Fibroblast of mammary gland (primary cell): ENCODE results near the gene DMC1.

ENCODE experiments used
- DNase-seq: peaks from one replicate; pipeline ENCODE4 v3.0.0-alpha.2; 2010; ENCODE audit warnings: low read depth
- H3K4me3 ChIP-seq: 2 replicates; pipeline ENCODE4 v1.5.1; 2011; ENCODE audit warnings: low read depth, mild to moderate bottlenecking, low read length, moderate library complexity; ENCODE audit not compliant: control insufficient read depth
- CTCF ChIP-seq: conservative IDR thresholded peaks from 2 replicates; pipeline ENCODE4 v1.5.1; 2011; ENCODE audit warnings: low read depth, low read length, inconsistent platforms; ENCODE audit not compliant: control insufficient read depth, insufficient read depth

Gene DMC1

DNA sequence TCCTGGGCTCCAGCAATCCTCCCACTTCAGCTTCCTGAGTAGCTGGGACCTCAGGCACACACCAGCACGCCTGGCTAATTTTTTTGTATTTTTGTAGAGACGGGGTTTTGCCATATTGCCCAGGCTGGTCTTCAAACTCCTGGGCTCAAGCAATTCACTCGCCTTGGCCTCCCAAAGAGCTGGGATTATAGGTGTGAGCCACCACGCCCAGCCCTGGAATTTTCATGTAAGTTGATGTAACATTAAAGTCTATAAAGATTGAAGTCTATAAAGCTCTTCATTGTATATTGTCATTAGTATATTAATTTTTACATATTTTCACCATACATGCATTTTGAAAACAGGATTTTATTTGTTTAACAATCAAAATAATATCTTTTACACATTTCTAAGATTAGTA lies 51.4 kb downstream of the DMC1 start:
- DNase-seq, result no peak
- H3K4me3 ChIP-seq, result no peak overlapping the region
- TF ChIP-seq CTCF, result no peak

DNA sequence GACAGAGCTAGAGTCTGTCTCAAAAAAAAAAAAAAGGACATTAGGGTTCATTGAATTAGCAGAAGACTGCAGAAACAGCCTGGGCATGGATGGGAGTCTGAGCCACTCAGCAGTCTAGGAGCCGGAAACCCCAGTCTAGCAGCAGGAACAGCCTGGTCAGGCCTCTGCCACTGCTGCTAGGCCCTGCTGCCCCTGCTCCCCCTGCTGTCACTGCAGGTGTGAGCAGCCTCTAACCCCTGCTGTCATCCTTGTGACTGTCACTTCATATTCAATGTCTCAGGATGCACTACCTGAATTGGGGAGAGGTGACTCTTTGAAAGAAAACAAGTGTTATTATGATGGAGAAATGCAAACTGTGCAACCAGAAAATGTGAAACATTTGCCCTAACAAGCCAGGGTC lies 56.9 kb downstream of the DMC1 start:
- no peak overlapping the region for H3K4me3 ChIP-seq
- no peak for TF ChIP-seq CTCF
- DNase-seq, result no peak

DNA sequence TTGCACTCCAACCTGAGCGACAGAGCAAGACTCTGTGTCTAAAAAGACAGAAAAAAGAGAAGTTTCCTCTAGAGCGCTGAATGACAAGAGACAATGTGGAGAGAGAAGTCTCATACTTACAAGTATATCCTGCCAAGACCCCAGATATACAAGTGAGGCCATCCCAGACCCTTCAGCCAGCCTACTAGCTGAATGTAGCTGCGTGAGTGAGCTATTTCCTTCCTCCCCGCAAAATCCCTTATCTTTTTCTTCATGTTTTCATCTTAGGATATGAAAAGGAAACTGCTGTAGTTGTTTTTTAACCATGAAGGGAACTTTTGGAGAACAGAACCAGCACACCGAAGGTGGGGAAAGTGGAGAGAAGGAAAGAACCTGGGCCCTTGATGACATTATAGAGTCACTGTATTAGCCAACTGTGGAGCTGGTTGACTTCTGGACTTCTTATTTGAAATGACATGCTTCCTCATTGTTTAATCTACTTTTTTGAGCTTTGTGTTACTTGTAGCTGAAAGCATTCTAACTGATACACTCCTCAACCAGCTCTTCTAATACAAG lies 59.5 kb downstream of the DMC1 start:
- TF ChIP-seq CTCF, result no peak
- DNase-seq, result no peak
- H3K4me3 ChIP-seq, result no peak overlapping the region

DNA sequence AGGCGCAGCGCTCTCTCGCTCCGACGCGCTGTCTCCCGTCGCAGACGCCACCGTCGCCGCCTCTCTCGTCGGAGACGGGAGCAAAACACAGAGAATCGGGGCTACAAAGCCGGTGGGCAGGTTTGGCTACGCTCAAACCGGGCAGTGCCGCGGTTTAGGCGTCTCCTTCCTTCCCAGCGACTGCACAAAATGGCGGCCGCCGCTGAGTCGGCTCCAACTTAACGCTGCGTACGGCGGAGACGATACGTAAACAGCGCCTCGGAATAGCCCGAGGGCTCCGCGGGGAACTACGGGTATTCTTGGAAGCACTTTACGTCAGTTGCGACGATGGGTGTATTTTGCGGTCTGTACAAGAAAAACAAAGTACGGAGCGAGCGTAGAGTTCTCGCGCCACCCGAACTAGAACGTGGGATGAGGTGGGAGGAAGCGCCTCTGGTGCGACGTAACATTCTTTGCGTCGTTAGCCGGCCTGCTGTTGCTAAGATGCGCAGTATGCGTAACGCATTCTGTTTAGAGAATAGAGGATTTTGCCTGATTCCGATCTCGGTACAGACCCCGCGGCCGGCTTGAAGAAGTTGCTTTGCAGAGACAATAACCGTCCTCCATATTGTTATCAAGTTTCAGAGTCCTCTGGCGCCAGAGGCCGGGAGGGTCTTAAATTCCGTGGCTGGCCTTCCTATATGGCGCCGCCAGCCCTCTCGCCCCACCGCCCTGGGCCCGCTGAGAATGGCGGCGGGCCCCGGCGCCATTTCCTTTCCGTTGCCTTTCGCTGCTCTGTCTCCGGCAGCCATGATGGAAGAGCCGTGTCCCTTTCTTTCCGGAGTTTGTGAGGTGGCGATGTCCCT lies 63.6 kb downstream of the DMC1 start, which contains the start of gene DDX17:
Gene DDX17 (minus strand): TSS at position 194 of the 845 bp plus-strand sequence.
- no peak for TF ChIP-seq CTCF
- peak within 1 kb of the TSS; percentile 94 for H3K4me3 ChIP-seq
- DNase-seq, result peak; percentile 96

- H3K4me3 ChIP-seq, result peak overlapping the region; percentile 94
- no peak for TF ChIP-seq CTCF
- peak; percentile 49 for DNase-seq
Measured at GRCh38 chr22:38505541-38506117, 64.4 kb downstream of the DMC1 start.

DNA sequence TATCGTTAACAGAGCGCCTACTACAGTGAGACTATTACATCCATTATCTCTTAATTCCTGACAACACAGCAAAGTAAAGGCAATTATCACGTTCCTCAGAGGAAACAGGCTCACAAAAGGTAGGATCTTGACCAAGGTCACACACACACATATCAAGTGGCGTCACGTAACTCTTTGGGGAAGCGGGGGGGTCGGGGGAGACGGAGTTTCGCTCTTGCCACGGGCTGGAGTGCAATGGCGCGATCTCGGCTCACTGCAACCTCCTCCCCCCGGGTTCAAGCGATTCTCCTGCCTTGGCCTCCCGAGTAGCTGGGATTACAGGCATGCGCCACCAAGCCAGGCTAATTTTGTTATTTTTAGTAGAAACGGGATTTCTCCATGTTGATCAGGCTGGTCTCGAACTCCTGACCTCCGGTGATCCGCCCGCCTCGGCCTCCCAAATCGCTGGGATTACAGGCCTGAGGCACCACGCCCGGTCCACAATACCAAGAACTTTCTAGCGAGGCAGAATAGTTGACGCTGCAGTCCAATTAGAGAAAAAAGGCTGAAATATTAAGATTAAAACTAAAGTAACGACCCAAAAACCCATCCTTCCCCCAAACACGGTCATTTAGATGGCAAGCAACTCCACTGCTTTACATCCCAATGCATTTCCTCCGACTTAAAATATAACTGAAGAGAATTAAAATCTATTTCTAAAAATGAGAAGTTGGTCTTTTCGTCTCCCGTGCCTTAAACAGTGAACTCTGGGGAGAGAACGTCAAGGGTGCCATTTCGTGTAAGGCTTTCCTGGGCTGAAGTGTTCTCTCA lies 65.0 kb downstream of the DMC1 start:
- H3K4me3 ChIP-seq, result peak overlapping the region; percentile 94
- DNase-seq, result peak; percentile 55
- no peak for TF ChIP-seq CTCF
